ENCODE measurements around the gene ITCH.

DNA sequence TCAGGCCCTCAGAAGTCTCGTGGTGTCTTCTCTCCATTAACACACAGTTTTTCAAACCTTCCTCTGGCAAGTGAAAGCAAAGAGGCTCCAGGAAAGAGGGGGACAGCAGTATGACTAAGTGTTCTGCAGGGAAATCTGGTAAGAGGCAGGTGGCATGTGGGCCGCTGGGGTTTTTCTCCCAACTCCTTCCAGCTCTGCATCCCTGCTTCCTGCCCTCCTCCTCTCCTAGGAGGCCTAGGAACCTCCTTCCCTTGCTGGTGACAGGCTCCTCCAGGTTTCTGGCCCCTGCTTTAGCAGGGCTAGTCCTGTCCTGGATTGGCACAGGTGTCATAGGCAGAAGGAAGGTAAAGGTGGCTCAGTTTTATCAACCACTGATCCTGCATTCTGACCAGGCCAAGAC, 7.6 kb upstream of the ITCH start:
- TF ChIP-seq, protein P1, sequence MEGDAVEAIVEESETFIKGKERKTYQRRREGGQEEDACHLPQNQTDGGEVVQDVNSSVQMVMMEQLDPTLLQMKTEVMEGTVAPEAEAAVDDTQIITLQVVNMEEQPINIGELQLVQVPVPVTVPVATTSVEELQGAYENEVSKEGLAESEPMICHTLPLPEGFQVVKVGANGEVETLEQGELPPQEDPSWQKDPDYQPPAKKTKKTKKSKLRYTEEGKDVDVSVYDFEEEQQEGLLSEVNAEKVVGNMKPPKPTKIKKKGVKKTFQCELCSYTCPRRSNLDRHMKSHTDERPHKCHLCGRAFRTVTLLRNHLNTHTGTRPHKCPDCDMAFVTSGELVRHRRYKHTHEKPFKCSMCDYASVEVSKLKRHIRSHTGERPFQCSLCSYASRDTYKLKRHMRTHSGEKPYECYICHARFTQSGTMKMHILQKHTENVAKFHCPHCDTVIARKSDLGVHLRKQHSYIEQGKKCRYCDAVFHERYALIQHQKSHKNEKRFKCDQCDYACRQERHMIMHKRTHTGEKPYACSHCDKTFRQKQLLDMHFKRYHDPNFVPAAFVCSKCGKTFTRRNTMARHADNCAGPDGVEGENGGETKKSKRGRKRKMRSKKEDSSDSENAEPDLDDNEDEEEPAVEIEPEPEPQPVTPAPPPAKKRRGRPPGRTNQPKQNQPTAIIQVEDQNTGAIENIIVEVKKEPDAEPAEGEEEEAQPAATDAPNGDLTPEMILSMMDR (IDR thresholded peaks at IDR 0.05): no peak
- TF ChIP-seq POLR2A (IDR thresholded peaks at IDR 0.05): no peak
- TF ChIP-seq POLR2AphosphoS5 (IDR thresholded peaks at IDR 0.05): no peak
